ENCODE data around the gene HMGXB3. TPM values are rescaled to one million over a fixed set of nuclear protein-coding genes. Genes with fewer than 3 reads are reported as not detected.
A peak's percentile ranks its signal among the peaks of the same experiment; 100 is the strongest.

HMGXB3 gene
- total RNA-seq, 2 experiments from 2014 or later = 30.4 to 32.6 TPM

DNA sequence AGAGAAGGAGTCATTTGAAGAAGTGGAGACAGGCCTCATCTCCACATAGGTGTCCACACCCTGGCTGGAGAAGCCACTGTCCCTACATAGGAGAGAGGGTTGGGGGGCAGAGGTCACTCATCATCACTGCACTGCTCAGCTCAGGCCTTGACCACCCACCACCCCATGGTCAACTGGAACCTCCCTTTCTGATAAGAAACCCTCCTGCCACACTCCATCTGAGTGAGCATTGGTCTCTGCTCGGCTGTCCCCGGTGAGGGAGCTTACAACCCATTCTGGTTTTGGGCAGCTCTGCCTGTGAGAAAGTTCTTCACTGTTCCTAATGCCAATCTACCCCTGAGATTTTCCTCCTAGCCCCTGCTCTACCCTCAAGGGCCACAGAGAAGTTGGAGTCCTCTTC is 57.0 kb downstream of the HMGXB3 start:
- peaks cover 18% of the 10 kb centered on the region for H3K36me3 Mint-ChIP-seq (ENCODE audit: low read depth)
- DNase-seq (no peak), ATAC-seq (no peak)
- H3K4me1 Mint-ChIP-seq (ENCODE audit: low read depth) = peaks cover 4% of the 10 kb centered on the region
- H3K4me3 Mint-ChIP-seq = no peak overlapping the region
- TF ChIP-seq, protein P1, sequence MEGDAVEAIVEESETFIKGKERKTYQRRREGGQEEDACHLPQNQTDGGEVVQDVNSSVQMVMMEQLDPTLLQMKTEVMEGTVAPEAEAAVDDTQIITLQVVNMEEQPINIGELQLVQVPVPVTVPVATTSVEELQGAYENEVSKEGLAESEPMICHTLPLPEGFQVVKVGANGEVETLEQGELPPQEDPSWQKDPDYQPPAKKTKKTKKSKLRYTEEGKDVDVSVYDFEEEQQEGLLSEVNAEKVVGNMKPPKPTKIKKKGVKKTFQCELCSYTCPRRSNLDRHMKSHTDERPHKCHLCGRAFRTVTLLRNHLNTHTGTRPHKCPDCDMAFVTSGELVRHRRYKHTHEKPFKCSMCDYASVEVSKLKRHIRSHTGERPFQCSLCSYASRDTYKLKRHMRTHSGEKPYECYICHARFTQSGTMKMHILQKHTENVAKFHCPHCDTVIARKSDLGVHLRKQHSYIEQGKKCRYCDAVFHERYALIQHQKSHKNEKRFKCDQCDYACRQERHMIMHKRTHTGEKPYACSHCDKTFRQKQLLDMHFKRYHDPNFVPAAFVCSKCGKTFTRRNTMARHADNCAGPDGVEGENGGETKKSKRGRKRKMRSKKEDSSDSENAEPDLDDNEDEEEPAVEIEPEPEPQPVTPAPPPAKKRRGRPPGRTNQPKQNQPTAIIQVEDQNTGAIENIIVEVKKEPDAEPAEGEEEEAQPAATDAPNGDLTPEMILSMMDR (IDR thresholded peaks at IDR 0.05) = no peak
- no peak overlapping the region for H3K27ac Mint-ChIP-seq
- CTCF ChIA-PET = no interaction called here
- POLR2A ChIA-PET = no interaction called here
- H3K9me3 Mint-ChIP-seq = no peaks in the 10 kb centered on the region
- intact Hi-C loops (cut with micrococcal nuclease) = no loop called here
- H3K27me3 Mint-ChIP-seq = no peaks in the 10 kb centered on the region

DNA sequence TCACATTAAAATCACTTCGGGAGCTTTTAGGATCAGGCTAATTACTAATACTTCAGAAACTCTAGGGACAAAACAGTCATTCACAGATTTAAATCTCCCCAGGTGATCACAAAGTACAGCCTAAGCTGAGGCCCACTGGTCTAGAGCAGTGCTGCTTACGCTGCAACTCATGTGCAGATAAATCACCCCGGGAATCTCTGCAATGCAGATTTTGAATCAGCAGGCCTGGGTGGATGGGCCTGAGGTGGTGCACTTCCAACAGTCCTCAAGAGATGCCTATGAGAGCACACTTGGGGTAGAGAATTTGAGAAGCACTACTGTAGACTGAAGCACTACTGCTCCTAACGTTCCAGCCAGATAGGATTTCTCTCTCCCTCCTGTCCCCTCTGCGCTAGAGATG is 57.5 kb downstream of the HMGXB3 start:
- DNase-seq = no peak

DNA sequence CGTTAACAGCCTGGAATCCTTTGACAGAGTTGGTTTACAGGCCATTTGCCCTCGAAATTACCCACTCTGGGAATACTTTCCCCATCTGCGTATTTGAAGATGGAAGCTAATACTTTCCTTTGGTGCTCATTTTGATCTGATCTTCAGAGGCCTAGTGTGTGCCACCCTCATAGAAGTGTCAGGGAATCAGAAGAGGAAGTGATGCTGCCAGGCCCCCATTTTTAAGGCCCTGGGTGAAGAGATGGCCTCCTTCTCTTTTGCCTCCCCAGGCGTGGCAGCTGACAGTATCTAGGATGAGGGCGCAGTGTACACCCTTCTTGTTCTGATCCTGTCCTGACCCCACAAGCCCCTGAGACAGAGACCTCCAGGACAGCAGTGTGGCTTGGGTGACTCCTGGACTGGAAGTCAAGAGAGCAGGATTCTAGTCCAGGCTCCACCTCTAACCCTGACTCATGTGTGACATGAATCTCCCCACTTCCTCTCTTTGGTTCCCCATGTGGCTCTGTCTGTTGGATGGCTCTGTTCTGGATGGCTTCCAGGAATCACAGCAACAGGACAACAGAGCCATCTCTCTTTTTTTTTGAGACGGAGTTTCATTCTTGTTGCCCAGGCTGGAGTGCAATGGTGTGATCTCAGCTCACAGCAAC is 58.1 kb downstream of the HMGXB3 start:
- POLR2A ChIA-PET = interaction anchor here (0.6 kb wide), 1 partner anchor 68 kb away, joined by 3 read pairs; no protein-coding TSS in a partner anchor
- no peak overlapping the region for H3K27ac Mint-ChIP-seq
- ATAC-seq = peak; percentile 42
- no peak for DNase-seq
- H3K9me3 Mint-ChIP-seq = no peaks in the 10 kb centered on the region
- TF ChIP-seq, protein P1 (IDR thresholded peaks at IDR 0.05) = no peak
- H3K36me3 Mint-ChIP-seq (ENCODE audit: low read depth) = peaks cover 7% of the 10 kb centered on the region
- H3K4me3 Mint-ChIP-seq = no peak overlapping the region
- no peaks in the 10 kb centered on the region for H3K4me1 Mint-ChIP-seq (ENCODE audit: low read depth)
- CTCF ChIA-PET = no interaction called here
- intact Hi-C loops (cut with micrococcal nuclease) = no loop called here
- H3K27me3 Mint-ChIP-seq = no peaks in the 10 kb centered on the region

More for the DNA sequence above, 57.5 kb downstream of the HMGXB3 start:
- POLR2A ChIA-PET = no interaction called here
- TF ChIP-seq, protein P1 (IDR thresholded peaks at IDR 0.05) = no peak
- CTCF ChIA-PET = no interaction called here
- Mint-ChIP-seq H3K36me3 (ENCODE audit: low read depth) (peaks cover 13% of the 10 kb centered on the region), H3K4me3 (no peak overlapping the region), H3K27ac (no peak overlapping the region), H3K27me3 (no peaks in the 10 kb centered on the region), H3K4me1 (ENCODE audit: low read depth) (peaks cover 4% of the 10 kb centered on the region), H3K9me3 (no peaks in the 10 kb centered on the region)
- no peak for ATAC-seq
- intact Hi-C loops (cut with micrococcal nuclease) = no loop called here

DNA sequence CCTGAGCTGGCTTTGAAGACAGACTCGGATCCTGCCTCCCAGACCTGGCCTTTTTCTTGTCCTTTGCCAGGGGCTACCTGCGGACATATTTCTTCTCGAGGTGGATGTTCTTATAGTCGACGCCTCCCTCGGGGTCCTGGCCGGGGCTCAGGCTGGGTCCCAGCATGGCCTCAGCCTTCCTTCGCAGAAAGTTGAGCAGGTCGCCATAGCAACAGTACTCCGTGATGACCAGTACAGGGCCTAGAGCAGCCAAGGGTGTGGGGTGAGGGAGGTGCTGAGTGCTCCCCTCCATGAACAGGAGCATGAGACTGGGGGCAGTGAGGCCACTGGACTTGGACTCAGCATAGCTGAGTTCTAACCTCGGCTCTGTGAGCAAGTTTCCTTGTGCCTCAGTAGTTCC is 59.1 kb downstream of the HMGXB3 start:
- no peak overlapping the region for H3K27ac Mint-ChIP-seq
- intact Hi-C loops (cut with micrococcal nuclease) = no loop called here
- H3K36me3 Mint-ChIP-seq (ENCODE audit: low read depth) = no peaks in the 10 kb centered on the region
- no peaks in the 10 kb centered on the region for H3K4me1 Mint-ChIP-seq (ENCODE audit: low read depth)
- no peak for DNase-seq
- H3K4me3 Mint-ChIP-seq = no peak overlapping the region
- no peaks in the 10 kb centered on the region for H3K27me3 Mint-ChIP-seq
- ATAC-seq = no peak
- ChIA-PET POLR2A (no interaction called here), CTCF (no interaction called here)
- H3K9me3 Mint-ChIP-seq = no peaks in the 10 kb centered on the region
- TF ChIP-seq, protein P1 (IDR thresholded peaks at IDR 0.05) = no peak

DNA sequence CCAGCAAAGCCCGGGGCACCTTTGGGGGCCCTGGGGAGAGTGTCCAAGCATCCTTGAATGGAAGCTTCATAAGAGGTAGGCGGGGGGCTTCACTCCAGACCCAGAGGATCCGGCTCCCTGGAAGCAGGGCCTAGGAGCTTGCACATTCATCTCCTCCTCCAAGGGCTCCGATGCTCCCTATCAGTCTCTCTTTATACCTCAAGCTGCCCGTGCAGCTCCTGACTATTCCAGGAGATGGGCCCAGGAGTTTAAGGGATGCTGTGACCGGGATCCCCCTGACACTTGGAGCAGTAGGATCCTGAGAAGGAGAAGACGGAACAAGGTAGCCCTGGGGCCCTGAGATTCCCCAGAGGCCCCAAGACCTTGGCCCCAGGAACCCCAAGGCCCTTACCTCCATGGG is 59.9 kb downstream of the HMGXB3 start:
- ChIA-PET CTCF (no interaction called here), POLR2A (no interaction called here)
- Mint-ChIP-seq H3K4me3 (no peak overlapping the region), H3K4me1 (ENCODE audit: low read depth) (no peaks in the 10 kb centered on the region), H3K9me3 (no peaks in the 10 kb centered on the region), H3K27ac (no peak overlapping the region), H3K27me3 (no peaks in the 10 kb centered on the region), H3K36me3 (ENCODE audit: low read depth) (no peaks in the 10 kb centered on the region)
- TF ChIP-seq, protein P1 (IDR thresholded peaks at IDR 0.05) = no peak
- intact Hi-C loops (cut with micrococcal nuclease) = no loop called here
- DNase-seq (no peak), ATAC-seq (no peak)
